Skeletal muscle cell (primary cell): Measurements from ENCODE around the gene IGFBP1.
"Not testable (repeated sequence)": the region's sequence is repeated elsewhere in the genome, so short reads cannot be mapped to it uniquely, and the experiment has no call there.

Source experiments
- DNase-seq: peaks from one replicate; pipeline ENCODE4 v3.0.0-alpha.2; 2010; ENCODE audit warnings: low read depth
- H3K4me3 ChIP-seq: 2 replicates; pipeline ENCODE4 v1.5.1; 2011; ENCODE audit warnings: low read depth, mild to moderate bottlenecking, control low read depth, low read length, moderate library complexity

Gene IGFBP1

GRCh38 chr7:45888185-45888992, at the start of gene IGFBP1:
Gene IGFBP1 (plus strand): TSS chr7:45888488. CDS start chr7:45888653, 165 bp downstream.
- DNase-seq = no peak
- peak within 1 kb of the TSS; percentile 41 for H3K4me3 ChIP-seq

- H3K4me3 ChIP-seq, DNase-seq: not testable (repeated sequence)
Measured at GRCh38 chr7:45838852-45839251, 49.4 kb upstream of the IGFBP1 start.

- DNase-seq, H3K4me3 ChIP-seq: not testable (repeated sequence)
Measured at GRCh38 chr7:45841926-45842717, 46.2 kb upstream of the IGFBP1 start.

- H3K4me3 ChIP-seq, DNase-seq: not testable (repeated sequence)
Measured at GRCh38 chr7:45846536-45846935, 41.8 kb upstream of the IGFBP1 start.

- not testable (repeated sequence) for DNase-seq, H3K4me3 ChIP-seq
Measured at GRCh38 chr7:45848734-45849133, 39.6 kb upstream of the IGFBP1 start.

- DNase-seq, H3K4me3 ChIP-seq: not testable (repeated sequence)
Measured at GRCh38 chr7:45852984-45853383, 35.3 kb upstream of the IGFBP1 start.

GRCh38 chr7:45853491-45853890, 34.8 kb upstream of the IGFBP1 start:
- DNase-seq, H3K4me3 ChIP-seq: not testable (repeated sequence)

- not testable (repeated sequence) for H3K4me3 ChIP-seq, DNase-seq
Measured at GRCh38 chr7:45855680-45856079, 32.6 kb upstream of the IGFBP1 start.

- DNase-seq, H3K4me3 ChIP-seq: not testable (repeated sequence)
Measured at GRCh38 chr7:45856888-45857287, 31.4 kb upstream of the IGFBP1 start.

GRCh38 chr7:45863715-45864114, 24.6 kb upstream of the IGFBP1 start:
- H3K4me3 ChIP-seq = no peak overlapping the region
- no peak for DNase-seq

- no peak overlapping the region for H3K4me3 ChIP-seq
Measured at GRCh38 chr7:45865594-45866410, 22.5 kb upstream of the IGFBP1 start.

GRCh38 chr7:45867471-45867870, 20.8 kb upstream of the IGFBP1 start:
- H3K4me3 ChIP-seq = no peak overlapping the region
- no peak for DNase-seq

More at GRCh38 chr7:45865594-45866410, 22.5 kb upstream of the IGFBP1 start:
- no peak for DNase-seq

- H3K4me3 ChIP-seq = no peak overlapping the region
- DNase-seq = no peak
Measured at GRCh38 chr7:45869426-45869825, 18.9 kb upstream of the IGFBP1 start.

- no peak for DNase-seq
- H3K4me3 ChIP-seq = no peak overlapping the region
Measured at GRCh38 chr7:45872116-45873034, 15.9 kb upstream of the IGFBP1 start.

- H3K4me3 ChIP-seq = no peak within 1 kb of the TSS
Measured at GRCh38 chr7:45873035-45873354, 15.3 kb upstream of the IGFBP1 start, which contains the start of gene CCDC201. Gene CCDC201 (minus strand): TSS chr7:45873082. CDS start chr7:45873007, 75 bp downstream.

GRCh38 chr7:45873355-45873754, 14.9 kb upstream of the IGFBP1 start:
- no peak overlapping the region for H3K4me3 ChIP-seq
- no peak for DNase-seq

More at GRCh38 chr7:45873035-45873354, 15.3 kb upstream of the IGFBP1 start, which contains the start of gene CCDC201:
- no peak for DNase-seq

- H3K4me3 ChIP-seq = no peak overlapping the region
- no peak for DNase-seq
Measured at GRCh38 chr7:45874408-45875131, 13.7 kb upstream of the IGFBP1 start.

- DNase-seq = no peak
- H3K4me3 ChIP-seq = no peak overlapping the region
Measured at GRCh38 chr7:45876519-45876918, 11.8 kb upstream of the IGFBP1 start.
